NOMO-1 treated with dmso at 0.1 percent for 144 hours (cell line): ENCODE results near the gene SPTBN1.

Source experiments
- DNase-seq: peaks from one replicate; lab custom pipeline; 2025; ENCODE audit not compliant: unreplicated experiment; lab: John Stamatoyannopoulos, UW

Gene SPTBN1

GRCh38 chr2:54455563-54456361, at the start of gene SPTBN1:
SPTBN1 (plus strand) TSS chr2:54456327; CDS start chr2:54526419, 70,092 bp downstream.
- DNase-seq = no peak

GRCh38 chr2:54407693-54408092, 48.4 kb upstream of the SPTBN1 start:
- no peak for DNase-seq

- no peak for DNase-seq
Observed at GRCh38 chr2:54408288-54408687, 47.8 kb upstream of the SPTBN1 start.

GRCh38 chr2:54409752-54410151, 46.4 kb upstream of the SPTBN1 start:
- DNase-seq = no peak

GRCh38 chr2:54411801-54412354, 44.2 kb upstream of the SPTBN1 start:
- DNase-seq = no peak

- no peak for DNase-seq
Observed at GRCh38 chr2:54416166-54416813, 39.8 kb upstream of the SPTBN1 start.

- DNase-seq = no peak
Observed at GRCh38 chr2:54416938-54417337, 39.2 kb upstream of the SPTBN1 start.

- DNase-seq = no peak
Observed at GRCh38 chr2:54417577-54417976, 38.5 kb upstream of the SPTBN1 start.

- no peak for DNase-seq
Observed at GRCh38 chr2:54419388-54419787, 36.7 kb upstream of the SPTBN1 start.

- DNase-seq = no peak
Observed at GRCh38 chr2:54419855-54420523, 36.1 kb upstream of the SPTBN1 start.

GRCh38 chr2:54420524-54421172, 35.5 kb upstream of the SPTBN1 start:
- DNase-seq = no peak

GRCh38 chr2:54422072-54422581, 34.0 kb upstream of the SPTBN1 start:
- DNase-seq = no peak

GRCh38 chr2:54423213-54423612, 32.9 kb upstream of the SPTBN1 start:
- no peak for DNase-seq

- DNase-seq = no peak
Observed at GRCh38 chr2:54424555-54425163, 31.5 kb upstream of the SPTBN1 start.

GRCh38 chr2:54428108-54428831, 27.9 kb upstream of the SPTBN1 start:
- DNase-seq = no peak

GRCh38 chr2:54429054-54429453, 27.1 kb upstream of the SPTBN1 start:
- DNase-seq = no peak

GRCh38 chr2:54429811-54430551, 26.1 kb upstream of the SPTBN1 start:
- DNase-seq = no peak

GRCh38 chr2:54430649-54431048, 25.5 kb upstream of the SPTBN1 start:
- no peak for DNase-seq
